Measurements from ENCODE around the gene PLAC1. TPM values are rescaled to one million over a fixed set of nuclear protein-coding genes. Genes with fewer than 3 reads are reported as not detected.

The PLAC1 gene
- total RNA-seq, 1 experiment from 2014 or later: 2.7 TPM

DNA sequence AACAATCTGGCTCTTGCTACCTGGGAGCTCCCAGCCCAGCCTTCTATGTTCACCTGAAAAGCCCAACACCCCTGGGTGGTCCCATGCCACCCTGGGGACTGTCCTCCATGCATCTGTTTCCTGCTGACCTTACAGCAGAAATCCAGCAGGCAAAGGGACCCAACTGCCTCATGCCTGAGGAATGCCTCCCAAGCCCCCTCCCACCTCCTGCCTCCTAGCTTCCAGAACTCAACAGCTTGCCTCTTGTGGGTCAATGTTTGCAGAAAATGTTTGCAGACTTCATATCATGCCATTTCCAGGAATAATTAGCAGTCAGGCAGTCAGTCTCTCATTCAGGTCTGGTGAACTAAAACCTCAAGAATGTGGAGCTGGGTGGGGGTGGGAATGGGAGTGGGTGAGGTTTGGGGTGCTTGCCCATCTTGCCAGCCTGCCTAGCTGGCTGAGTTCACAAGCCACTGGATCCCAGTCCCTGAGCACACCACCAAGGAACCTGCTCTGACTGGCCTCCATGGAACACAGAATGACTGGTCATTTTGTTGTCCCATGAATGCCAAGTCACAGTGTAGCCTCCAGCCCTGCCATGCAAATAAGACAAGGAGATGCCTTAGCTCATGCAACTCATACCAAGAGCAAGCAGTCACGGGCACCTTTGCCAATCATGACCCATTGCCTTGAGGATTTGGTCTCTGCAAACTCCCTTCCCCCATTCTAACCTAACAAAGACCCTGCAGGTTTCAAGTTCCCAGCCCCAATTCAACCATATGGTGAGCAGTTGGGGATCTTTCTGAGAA is 12.1 kb upstream of the PLAC1 start:
- H3K27me3 Mint-ChIP-seq (ENCODE audit: insufficient read depth, unreplicated experiment): no peaks in the 10 kb centered on the region
- DNase-seq: peak; percentile 47 to 60
- no peak for TF ChIP-seq CTCF (IDR thresholded peaks at IDR 0.05; ENCODE audit: insufficient read depth in 1 of 2, low read depth in 1 of 2, low read length in 1 of 2, severe bottlenecking in 1 of 2, unreplicated experiment in 1 of 2)
- no peak overlapping the region for H3K27ac Mint-ChIP-seq (ENCODE audit: unreplicated experiment)
- CTCF ChIA-PET: interaction anchor here (0.6 kb wide), 1 partner anchor 135 kb away, joined by 3 read pairs; no protein-coding TSS in a partner anchor
- Histone ChIP-seq H3K27me3 (replicated peaks; ENCODE audit: control insufficient read depth, insufficient read depth, low read length) (no peaks in the 10 kb centered on the region), H3K4me3 (ENCODE audit: low read depth, low read length) (no peak overlapping the region), H3K36me3 (ENCODE audit: control insufficient read depth, insufficient read depth, low read length) (no peaks in the 10 kb centered on the region), H3K9me3 (no peaks in the 10 kb centered on the region), H3K4me1 (peaks cover 12% of the 10 kb centered on the region)
- intact Hi-C loops (cut with micrococcal nuclease; ENCODE audit: unreplicated experiment): loop anchor here (5.0 kb wide), 1 partner anchor 47 kb away; no protein-coding TSS in a partner anchor
- no peak overlapping the region for H3K4me3 Mint-ChIP-seq (ENCODE audit: unreplicated experiment)
- H3K4me1 Mint-ChIP-seq (ENCODE audit: low read depth, unreplicated experiment): no peaks in the 10 kb centered on the region
- no peaks in the 10 kb centered on the region for H3K36me3 Mint-ChIP-seq (ENCODE audit: insufficient read depth, unreplicated experiment)
- H3K9me3 Mint-ChIP-seq (ENCODE audit: unreplicated experiment): no peaks in the 10 kb centered on the region
- POLR2A ChIA-PET: no interaction called here
- BruUV-seq (replicated peaks): no TSS peak

GRCh38 chrX:134669378-134670098 is 11.3 kb upstream of the PLAC1 start:
- H3K27me3 ChIP-seq (replicated peaks; ENCODE audit: control insufficient read depth, insufficient read depth, low read length): no peaks in the 10 kb centered on the region
- no peaks in the 10 kb centered on the region for H3K9me3 ChIP-seq
- DNase-seq: no peak
- H3K4me3 Mint-ChIP-seq (ENCODE audit: unreplicated experiment): no peak overlapping the region
- H3K4me1 ChIP-seq: peaks cover 12% of the 10 kb centered on the region
- H3K36me3 ChIP-seq (ENCODE audit: control insufficient read depth, insufficient read depth, low read length): no peaks in the 10 kb centered on the region
- H3K36me3 Mint-ChIP-seq (ENCODE audit: insufficient read depth, unreplicated experiment): no peaks in the 10 kb centered on the region
- no peak for TF ChIP-seq CTCF (IDR thresholded peaks at IDR 0.05; ENCODE audit: insufficient read depth in 1 of 2, low read depth in 1 of 2, low read length in 1 of 2, severe bottlenecking in 1 of 2, unreplicated experiment in 1 of 2)
- H3K27me3 Mint-ChIP-seq (ENCODE audit: insufficient read depth, unreplicated experiment): no peaks in the 10 kb centered on the region
- no peak overlapping the region for H3K27ac Mint-ChIP-seq (ENCODE audit: unreplicated experiment)
- POLR2A ChIA-PET: no interaction called here
- no peaks in the 10 kb centered on the region for H3K9me3 Mint-ChIP-seq (ENCODE audit: unreplicated experiment)
- no TSS peak for BruUV-seq (replicated peaks)
- H3K4me1 Mint-ChIP-seq (ENCODE audit: low read depth, unreplicated experiment): no peaks in the 10 kb centered on the region
- no peak overlapping the region for H3K4me3 ChIP-seq (ENCODE audit: low read depth, low read length)
- intact Hi-C loops (cut with micrococcal nuclease; ENCODE audit: unreplicated experiment): loop anchor here (5.0 kb wide), 1 partner anchor 48 kb away; no protein-coding TSS in a partner anchor
- CTCF ChIA-PET: interaction anchor here (0.6 kb wide), 1 partner anchor 134 kb away, joined by 3 read pairs; no protein-coding TSS in a partner anchor

GRCh38 chrX:134664202-134664601 is 5.9 kb upstream of the PLAC1 start:
- no peak for DNase-seq
- Mint-ChIP-seq H3K27ac (ENCODE audit: unreplicated experiment) (no peak overlapping the region), H3K36me3 (ENCODE audit: insufficient read depth, unreplicated experiment) (no peaks in the 10 kb centered on the region), H3K27me3 (ENCODE audit: insufficient read depth, unreplicated experiment) (no peaks in the 10 kb centered on the region), H3K4me1 (ENCODE audit: low read depth, unreplicated experiment) (no peaks in the 10 kb centered on the region), H3K4me3 (ENCODE audit: unreplicated experiment) (no peak overlapping the region), H3K9me3 (ENCODE audit: unreplicated experiment) (no peaks in the 10 kb centered on the region)
- intact Hi-C loops (cut with micrococcal nuclease; ENCODE audit: unreplicated experiment): no loop called here
- H3K36me3 ChIP-seq (ENCODE audit: control insufficient read depth, insufficient read depth, low read length): no peaks in the 10 kb centered on the region
- no peaks in the 10 kb centered on the region for H3K9me3 ChIP-seq
- BruUV-seq (replicated peaks): no TSS peak
- no peak overlapping the region for H3K4me3 ChIP-seq (ENCODE audit: low read depth, low read length)
- CTCF ChIA-PET: no interaction called here
- POLR2A ChIA-PET: no interaction called here
- H3K27me3 ChIP-seq (replicated peaks; ENCODE audit: control insufficient read depth, insufficient read depth, low read length): no peaks in the 10 kb centered on the region
- TF ChIP-seq CTCF (IDR thresholded peaks at IDR 0.05; ENCODE audit: insufficient read depth in 1 of 2, low read depth in 1 of 2, low read length in 1 of 2, severe bottlenecking in 1 of 2, unreplicated experiment in 1 of 2): no peak
- H3K4me1 ChIP-seq: no peaks in the 10 kb centered on the region

All from Caco-2 (cell line).